ENCODE data around the gene CAMTA1. TPM values are rescaled to one million over a fixed set of nuclear protein-coding genes. Genes with fewer than 3 reads are reported as not detected.

The CAMTA1 gene
- total RNA-seq, 1 experiment from 2014 or later, result 69.5 TPM

GRCh38 chr1:7516341-7516740 lies 731.1 kb downstream of the CAMTA1 start:
- H3K27ac ChIP-seq (ENCODE audit: low read depth, low read length), result no peak overlapping the region
- BruUV-seq (replicated peaks), result no TSS peak
- CTCF ChIA-PET, result interaction anchor here (1.5 kb wide), 1 partner anchor 292 kb away, joined by 4 read pairs; no protein-coding TSS in a partner anchor

GRCh38 chr1:7516929-7517328 lies 731.7 kb downstream of the CAMTA1 start:
- Histone ChIP-seq H4K20me1 (ENCODE audit: insufficient read depth) (no peaks in the 10 kb centered on the region), H3K9me3 (ENCODE audit: control insufficient read depth in 1 of 2, insufficient read depth in 1 of 2, low read depth in 1 of 2, low read length in 2 of 2) (no peaks in the 10 kb centered on the region), H3K4me1 (ENCODE audit: control insufficient read depth in 1 of 2, insufficient read depth in 2 of 2, low read length in 2 of 2) (no peaks in the 10 kb centered on the region), H3K4me2 (ENCODE audit: low read length) (no peak overlapping the region), H3K9ac (ENCODE audit: low read length) (no peak overlapping the region), H3K9me2 (ENCODE audit: insufficient read depth) (no peaks in the 10 kb centered on the region), H3K79me2 (ENCODE audit: insufficient read depth, low read length) (no peaks in the 10 kb centered on the region), H3K27ac (ENCODE audit: low read depth, low read length) (no peak overlapping the region), H3K27me3 (ENCODE audit: insufficient read depth, low read length) (peaks cover 10% of the 10 kb centered on the region; the same call in 1 of the 2 replicates), H2AFZ (ENCODE audit: low read depth, low read length, poor library complexity, severe bottlenecking) (no peak overlapping the region), H3K4me3 (replicated peaks in 1 of 2; ENCODE audit: low read depth in 1 of 2, low read length in 2 of 2) (no peak overlapping the region), H3K36me3 (ENCODE audit: control insufficient read depth in 1 of 2, insufficient read depth in 2 of 2, low read length in 2 of 2) (no peaks in the 10 kb centered on the region)
- ChIA-PET POLR2A (no interaction called here), CTCF (interaction anchor here (1.5 kb wide), 1 partner anchor 292 kb away, joined by 4 read pairs; no protein-coding TSS in a partner anchor), RAD21 (ENCODE audit: low non-redundant PET in 1 of 2, low total read pairs in 2 of 2, uncharacterized antibody in 2 of 2, unreplicated experiment in 2 of 2) (no interaction called here)
- intact Hi-C loops (cut with micrococcal nuclease), result no loop called here
- TF ChIP-seq, protein P1, sequence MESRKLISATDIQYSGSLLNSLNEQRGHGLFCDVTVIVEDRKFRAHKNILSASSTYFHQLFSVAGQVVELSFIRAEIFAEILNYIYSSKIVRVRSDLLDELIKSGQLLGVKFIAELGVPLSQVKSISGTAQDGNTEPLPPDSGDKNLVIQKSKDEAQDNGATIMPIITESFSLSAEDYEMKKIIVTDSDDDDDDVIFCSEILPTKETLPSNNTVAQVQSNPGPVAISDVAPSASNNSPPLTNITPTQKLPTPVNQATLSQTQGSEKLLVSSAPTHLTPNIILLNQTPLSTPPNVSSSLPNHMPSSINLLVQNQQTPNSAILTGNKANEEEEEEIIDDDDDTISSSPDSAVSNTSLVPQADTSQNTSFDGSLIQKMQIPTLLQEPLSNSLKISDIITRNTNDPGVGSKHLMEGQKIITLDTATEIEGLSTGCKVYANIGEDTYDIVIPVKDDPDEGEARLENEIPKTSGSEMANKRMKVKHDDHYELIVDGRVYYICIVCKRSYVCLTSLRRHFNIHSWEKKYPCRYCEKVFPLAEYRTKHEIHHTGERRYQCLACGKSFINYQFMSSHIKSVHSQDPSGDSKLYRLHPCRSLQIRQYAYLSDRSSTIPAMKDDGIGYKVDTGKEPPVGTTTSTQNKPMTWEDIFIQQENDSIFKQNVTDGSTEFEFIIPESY (IDR thresholded peaks at IDR 0.05; ENCODE audit: extremely low read depth, insufficient replicate concordance, low read length), result no peak
- TF ChIP-seq ELF1 (IDR thresholded peaks at IDR 0.05; ENCODE audit: borderline replicate concordance, low read depth) (no peak), ZNF274 (IDR thresholded peaks at IDR 0.05; ENCODE audit: low read depth, low read length) (no peak), JUND (IDR thresholded peaks at IDR 0.05) (no peak)
- no peak for DNase-seq (ENCODE audit: low read depth, low spot score)
- no TSS peak for BruUV-seq (replicated peaks)
- no peak for ATAC-seq

More at GRCh38 chr1:7516341-7516740, 731.1 kb downstream of the CAMTA1 start:
- Histone ChIP-seq H3K4me1 (ENCODE audit: control insufficient read depth in 1 of 2, insufficient read depth in 2 of 2, low read length in 2 of 2) (no peaks in the 10 kb centered on the region), H4K20me1 (ENCODE audit: insufficient read depth) (no peaks in the 10 kb centered on the region), H3K36me3 (ENCODE audit: control insufficient read depth in 1 of 2, insufficient read depth in 2 of 2, low read length in 2 of 2) (no peaks in the 10 kb centered on the region), H3K9ac (ENCODE audit: low read length) (no peak overlapping the region), H2AFZ (ENCODE audit: low read depth, low read length, poor library complexity, severe bottlenecking) (no peak overlapping the region), H3K27me3 (ENCODE audit: insufficient read depth, low read length) (peaks cover 10% of the 10 kb centered on the region; the same call in 1 of the 2 replicates), H3K4me3 (replicated peaks in 1 of 2; ENCODE audit: low read depth in 1 of 2, low read length in 2 of 2) (no peak overlapping the region), H3K9me2 (ENCODE audit: insufficient read depth) (no peaks in the 10 kb centered on the region), H3K79me2 (ENCODE audit: insufficient read depth, low read length) (no peaks in the 10 kb centered on the region), H3K9me3 (ENCODE audit: control insufficient read depth in 1 of 2, insufficient read depth in 1 of 2, low read depth in 1 of 2, low read length in 2 of 2) (no peaks in the 10 kb centered on the region), H3K4me2 (ENCODE audit: low read length) (no peak overlapping the region)
- TF ChIP-seq RAD21 (IDR thresholded peaks at IDR 0.05; ENCODE audit: low read depth), result peak; percentile 29
- TF ChIP-seq EZH2 (IDR thresholded peaks at IDR 0.05), result no peak
- DNase-seq (ENCODE audit: low read depth, low spot score) (peak; percentile 3), ATAC-seq (peak; percentile 61; the same call in 1 of the 2 replicates)
- RAD21 ChIA-PET (ENCODE audit: low non-redundant PET in 1 of 2, low total read pairs in 2 of 2, uncharacterized antibody in 2 of 2, unreplicated experiment in 2 of 2), result no interaction called here
- intact Hi-C loops (cut with micrococcal nuclease), result no loop called here
- POLR2A ChIA-PET, result no interaction called here

All from HCT116 (cell line).